Mesenteric fat pad (tissue), 1 donor: ENCODE results near the gene MBOAT1. TPM values are rescaled to one million over a fixed set of nuclear protein-coding genes. Genes with fewer than 3 reads are reported as not detected.
"Not testable (repeated sequence)": the region's sequence is repeated elsewhere in the genome, so short reads cannot be mapped to it uniquely, and the experiment has no call there.

Experiments
- DNase-seq: peaks from one replicate; pipeline ENCODE4 v3.0.0-alpha.2; 2020; ENCODE audit warnings: low spot score
- long read RNA-seq: library from polyadenylated mRNA; unstranded; transcript quantifications from one replicate; pipeline ENCODE4 v2.0.0, GENCODE V29; 2020
- total RNA-seq: library from RNA; stranded (reverse); fragmentation: NEBNext Ultra II Directional; extraction: Animal tissue kit (Norgen Biotek cat#: 25700); gene quantifications from one replicate; pipeline ENCODE4 v1.2.1, GENCODE V29; 2021
- donor health status: DM: yes; HTN: yes; CAD: no.

Gene MBOAT1
- total RNA-seq: 6.3 TPM
- long read RNA-seq, partial matches to known transcripts: 0 of 4 reads
- long read RNA-seq, other reads (novel, unspliced or antisense): 3 of 4 reads

- peak; percentile 96 for DNase-seq
These were observed at the start of gene MBOAT1 for GRCh38 chr6:20212392-20213111. MBOAT1 (minus strand) TSS chr6:20212469; CDS start chr6:20212234, 235 bp downstream.

GRCh38 chr6:20261685-20262084 lies 49.4 kb upstream of the MBOAT1 start:
- no peak for DNase-seq

GRCh38 chr6:20260360-20260759 lies 48.1 kb upstream of the MBOAT1 start:
- no peak for DNase-seq

GRCh38 chr6:20259316-20260049 lies 47.2 kb upstream of the MBOAT1 start:
- DNase-seq: no peak

- DNase-seq: no peak
These were observed 43.2 kb upstream of the MBOAT1 start for GRCh38 chr6:20255428-20255827.

- no peak for DNase-seq
These were observed 42.0 kb upstream of the MBOAT1 start for GRCh38 chr6:20254295-20254694.

GRCh38 chr6:20253021-20253420 lies 40.8 kb upstream of the MBOAT1 start:
- DNase-seq: no peak

GRCh38 chr6:20252311-20252710 lies 40.0 kb upstream of the MBOAT1 start:
- DNase-seq: no peak

- DNase-seq: no peak
These were observed 39.3 kb upstream of the MBOAT1 start for GRCh38 chr6:20251525-20251924.

GRCh38 chr6:20246125-20246524 lies 33.9 kb upstream of the MBOAT1 start:
- no peak for DNase-seq

- not testable (repeated sequence) for DNase-seq
These were observed 32.8 kb upstream of the MBOAT1 start for GRCh38 chr6:20244807-20245681.

- no peak for DNase-seq
These were observed 31.0 kb upstream of the MBOAT1 start for GRCh38 chr6:20243288-20243687.

GRCh38 chr6:20242397-20242796 lies 30.1 kb upstream of the MBOAT1 start:
- no peak for DNase-seq

- DNase-seq: no peak
These were observed 28.8 kb upstream of the MBOAT1 start for GRCh38 chr6:20241102-20241501.

- no peak for DNase-seq
These were observed 26.7 kb upstream of the MBOAT1 start for GRCh38 chr6:20238688-20239587.

- DNase-seq: no peak
These were observed 25.6 kb upstream of the MBOAT1 start for GRCh38 chr6:20237677-20238460.

- no peak for DNase-seq
These were observed 24.8 kb upstream of the MBOAT1 start for GRCh38 chr6:20236909-20237600.

- no peak for DNase-seq
These were observed 24.1 kb upstream of the MBOAT1 start for GRCh38 chr6:20236344-20236743.

GRCh38 chr6:20235041-20235440 lies 22.8 kb upstream of the MBOAT1 start:
- no peak for DNase-seq
